ENCODE data around the gene WASHC3. TPM values are rescaled to one million over a fixed set of nuclear protein-coding genes. Genes with fewer than 3 reads are reported as not detected.
A peak's percentile ranks its signal among the peaks of the same experiment; 100 is the strongest.
"Not testable (repeated sequence)": the region's sequence is repeated elsewhere in the genome, so short reads cannot be mapped to it uniquely, and the experiment has no call there.

Gene WASHC3
- total RNA-seq, 1 donor = 113 TPM

- Histone ChIP-seq H3K4me3 (ENCODE audit: insufficient read depth, low read length) (no peak overlapping the region), H3K4me2 (ENCODE audit: insufficient read depth, low read length) (peak overlapping the region; percentile 0), H3K36me3 (ENCODE audit: insufficient read depth, low read length) (peaks cover 8% of the 10 kb centered on the region), H3K79me2 (ENCODE audit: insufficient read depth, low read length) (no peaks in the 10 kb centered on the region), H3K4me1 (ENCODE audit: insufficient read depth, low read length) (peaks cover 11% of the 10 kb centered on the region), H4K20me1 (ENCODE audit: insufficient read depth, low read length) (no peaks in the 10 kb centered on the region), H2AFZ (ENCODE audit: low read length) (no peak overlapping the region), H3K27me3 (ENCODE audit: insufficient read depth, low read length) (no peaks in the 10 kb centered on the region), H3K27ac (ENCODE audit: low read depth, low read length) (peak overlapping the region; percentile 60), H3K9me3 (ENCODE audit: low read depth, low read length) (no peaks in the 10 kb centered on the region)
- peak; percentile 50 for DNase-seq (ENCODE audit: insufficient read length, low spot score, missing footprints)
- no peak for TF ChIP-seq CTCF (IDR thresholded peaks at IDR 0.05; ENCODE audit: extremely low read depth, low read depth, low read length)
These were observed 38.4 kb downstream of the WASHC3 start for GRCh38 chr12:102023343-102023930.

GRCh38 chr12:102022286-102022685 lies 39.5 kb downstream of the WASHC3 start:
- Histone ChIP-seq H3K36me3 (ENCODE audit: insufficient read depth, low read length) (peaks cover 8% of the 10 kb centered on the region), H3K27me3 (ENCODE audit: insufficient read depth, low read length) (no peaks in the 10 kb centered on the region), H3K4me2 (ENCODE audit: insufficient read depth, low read length) (no peak overlapping the region), H4K20me1 (ENCODE audit: insufficient read depth, low read length) (no peaks in the 10 kb centered on the region), H3K4me1 (ENCODE audit: insufficient read depth, low read length) (peaks cover 11% of the 10 kb centered on the region), H3K9me3 (ENCODE audit: low read depth, low read length) (no peaks in the 10 kb centered on the region), H3K79me2 (ENCODE audit: insufficient read depth, low read length) (no peaks in the 10 kb centered on the region), H3K27ac (ENCODE audit: low read depth, low read length) (peak overlapping the region; percentile 60), H2AFZ (ENCODE audit: low read length) (no peak overlapping the region), H3K4me3 (ENCODE audit: insufficient read depth, low read length) (no peak overlapping the region)
- DNase-seq (ENCODE audit: insufficient read length, low spot score, missing footprints) = no peak
- no peak for TF ChIP-seq CTCF (IDR thresholded peaks at IDR 0.05; ENCODE audit: extremely low read depth, low read depth, low read length)

- DNase-seq (ENCODE audit: insufficient read length, low spot score, missing footprints) = no peak
- no peak for TF ChIP-seq CTCF (IDR thresholded peaks at IDR 0.05; ENCODE audit: extremely low read depth, low read depth, low read length)
- Histone ChIP-seq H3K4me2 (ENCODE audit: insufficient read depth, low read length) (no peak overlapping the region), H3K36me3 (ENCODE audit: insufficient read depth, low read length) (peaks cover 8% of the 10 kb centered on the region), H3K9me3 (ENCODE audit: low read depth, low read length) (no peaks in the 10 kb centered on the region), H3K4me1 (ENCODE audit: insufficient read depth, low read length) (peaks cover 11% of the 10 kb centered on the region), H3K79me2 (ENCODE audit: insufficient read depth, low read length) (no peaks in the 10 kb centered on the region), H3K4me3 (ENCODE audit: insufficient read depth, low read length) (no peak overlapping the region), H4K20me1 (ENCODE audit: insufficient read depth, low read length) (no peaks in the 10 kb centered on the region), H3K27ac (ENCODE audit: low read depth, low read length) (no peak overlapping the region), H2AFZ (ENCODE audit: low read length) (no peak overlapping the region), H3K27me3 (ENCODE audit: insufficient read depth, low read length) (no peaks in the 10 kb centered on the region)
These were observed 40.1 kb downstream of the WASHC3 start for GRCh38 chr12:102021540-102022246.

GRCh38 chr12:102018607-102019006 lies 43.2 kb downstream of the WASHC3 start:
- H3K4me2 ChIP-seq (ENCODE audit: insufficient read depth, low read length); DNase-seq (ENCODE audit: insufficient read length, low spot score, missing footprints); H3K36me3 ChIP-seq (ENCODE audit: insufficient read depth, low read length); H2AFZ ChIP-seq (ENCODE audit: low read length); H3K9me3 ChIP-seq (ENCODE audit: low read depth, low read length); H4K20me1 ChIP-seq (ENCODE audit: insufficient read depth, low read length); H3K27me3 ChIP-seq (ENCODE audit: insufficient read depth, low read length); H3K27ac ChIP-seq (ENCODE audit: low read depth, low read length); H3K4me3 ChIP-seq (ENCODE audit: insufficient read depth, low read length); H3K79me2 ChIP-seq (ENCODE audit: insufficient read depth, low read length); H3K4me1 ChIP-seq (ENCODE audit: insufficient read depth, low read length): not testable (repeated sequence)

Measured in osteoblast (primary cell).